Smooth muscle cell (in vitro differentiated cells): ENCODE data around the gene EIF4H. TPM values are rescaled to one million over a fixed set of nuclear protein-coding genes. Genes with fewer than 3 reads are reported as not detected.

Source experiments
- DNase-seq: peaks from one replicate; lab custom pipeline; 2025; ENCODE audit not compliant: unreplicated experiment; lab: John Stamatoyannopoulos, UW
- H2AFZ ChIP-seq: fragments of 200-600 bp; sonication (generic); 2 replicates; pipeline ENCODE4 v1.6.0; 2016; ENCODE audit warnings: antibody characterized with exemption, low read depth, mild to moderate bottlenecking
- H3F3A ChIP-seq: fragments of 200-600 bp; sonication (generic); 2 replicates; pipeline ENCODE4 v1.6.0; 2017; ENCODE audit warnings: antibody characterized with exemption, low read depth
- H3K27ac ChIP-seq: fragments of 200-600 bp; sonication (generic); 2 replicates; pipeline ENCODE4 v1.5.1; 2016; ENCODE audit warnings: low read depth, mild to moderate bottlenecking
- H3K27me3 ChIP-seq: fragments of 200-600 bp; sonication (generic); 2 replicates; pipeline ENCODE4 v1.6.1; 2016; ENCODE audit warnings: low read depth, mild to moderate bottlenecking
- H3K36me3 ChIP-seq: fragments of 200-600 bp; sonication (generic); 2 replicates; pipeline ENCODE4 v1.5.1; 2016; ENCODE audit warnings: low read depth
- H3K4me1 ChIP-seq: fragments of 200-600 bp; sonication (generic); 2 replicates; pipeline ENCODE4 v1.5.1; 2016; ENCODE audit warnings: low read depth
- H3K4me2 ChIP-seq: fragments of 200-600 bp; sonication (generic); 2 replicates; pipeline ENCODE4 v1.6.0; 2016; ENCODE audit warnings: mild to moderate bottlenecking
- H3K4me3 ChIP-seq: fragments of 200-600 bp; sonication (generic); 2 replicates; pipeline ENCODE4 v1.5.1; 2016; ENCODE audit warnings: mild to moderate bottlenecking
- H3K79me2 ChIP-seq: fragments of 200-600 bp; sonication (generic); 2 replicates; pipeline ENCODE4 v1.6.0; 2016; ENCODE audit warnings: low read depth, mild to moderate bottlenecking
- H3K9ac ChIP-seq: fragments of 200-600 bp; sonication (generic); 2 replicates; pipeline ENCODE4 v1.6.0; 2016; ENCODE audit warnings: low read depth
- H3K9me3 ChIP-seq: fragments of 200-600 bp; sonication (generic); replicated peaks from 2 replicates; pipeline ENCODE4 v1.5.1; 2016; ENCODE audit warnings: low read depth
- H4K20me1 ChIP-seq: fragments of 200-600 bp; sonication (generic); 2 replicates; pipeline ENCODE4 v1.6.0; 2016; ENCODE audit warnings: low read depth
- WGBS: methylation state at CpG from one replicate; pipeline ENCODE4 v1.1.7; 2016; ENCODE audit warnings: low lambda C conversion rate; 5-methylcytosine and 5-hydroxymethylcytosine counted together
- polyA plus RNA-seq: library from polyadenylated mRNA; unstranded; fragments of >200 nt; fragmentation: Nextera tagmentation; extraction: Ambion mirVana; gene quantifications from 2 replicates; pipeline ENCODE4 v1.2.1, GENCODE V29; 2016
- total RNA-seq: library from RNA; depleted of rRNA; stranded (reverse); fragments of >200 nt; gene quantifications from 2 replicates; pipeline ENCODE4 v1.2.3, GENCODE V29; 2014
- TF ChIP-seq, protein P1 (sequence below): fragments of 200-600 bp; sonication (generic); IDR thresholded peaks from 2 replicates; pipeline ENCODE4 v1.5.1; 2017; ENCODE audit warnings: borderline replicate concordance, mild to moderate bottlenecking, antibody characterized with exemption; ENCODE audit not compliant: insufficient read depth, poor library complexity, severe bottlenecking

Gene EIF4H
- total and polyA plus RNA-seq, 2 experiments from 2014 or later: 168 to 222 TPM

DNA sequence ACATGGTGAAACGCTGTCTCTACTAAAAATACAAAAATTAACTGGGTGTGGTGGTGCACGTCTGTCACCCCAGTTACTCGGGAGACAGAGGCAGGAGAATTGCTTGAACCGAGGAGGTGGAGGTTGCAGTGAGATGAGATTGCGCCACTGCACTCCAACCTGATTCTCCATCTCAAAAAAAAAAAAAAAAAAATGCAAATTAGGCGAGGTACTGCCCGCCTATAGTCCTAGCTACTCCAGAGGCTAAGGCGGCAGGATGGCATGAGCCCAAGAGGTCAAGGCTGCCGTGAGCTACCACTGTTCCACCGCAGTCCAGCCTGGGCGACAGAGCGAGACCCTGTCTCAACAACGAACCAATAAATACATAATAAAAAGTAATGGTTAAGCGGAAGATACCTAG lies 1.1 kb upstream of the EIF4H start:
- Histone ChIP-seq H3K9ac (peak overlapping the region; percentile 78), H3K27me3 (no peaks in the 10 kb centered on the region), H3K4me1 (peaks cover 23% of the 10 kb centered on the region), H3K4me2 (peak overlapping the region; percentile 99), H3K36me3 (no peaks in the 10 kb centered on the region), H4K20me1 (peaks cover 34% of the 10 kb centered on the region), H3K79me2 (peaks cover 37% of the 10 kb centered on the region), H3K27ac (peak overlapping the region; percentile 90), H2AFZ (peak overlapping the region; percentile 65), H3K9me3 (no peaks in the 10 kb centered on the region), H3F3A (peaks cover 2% of the 10 kb centered on the region), H3K4me3 (peak overlapping the region; percentile 78)
- WGBS: 37% methylated on average over 13 of the region's 14 CpGs
- TF ChIP-seq, protein P1, sequence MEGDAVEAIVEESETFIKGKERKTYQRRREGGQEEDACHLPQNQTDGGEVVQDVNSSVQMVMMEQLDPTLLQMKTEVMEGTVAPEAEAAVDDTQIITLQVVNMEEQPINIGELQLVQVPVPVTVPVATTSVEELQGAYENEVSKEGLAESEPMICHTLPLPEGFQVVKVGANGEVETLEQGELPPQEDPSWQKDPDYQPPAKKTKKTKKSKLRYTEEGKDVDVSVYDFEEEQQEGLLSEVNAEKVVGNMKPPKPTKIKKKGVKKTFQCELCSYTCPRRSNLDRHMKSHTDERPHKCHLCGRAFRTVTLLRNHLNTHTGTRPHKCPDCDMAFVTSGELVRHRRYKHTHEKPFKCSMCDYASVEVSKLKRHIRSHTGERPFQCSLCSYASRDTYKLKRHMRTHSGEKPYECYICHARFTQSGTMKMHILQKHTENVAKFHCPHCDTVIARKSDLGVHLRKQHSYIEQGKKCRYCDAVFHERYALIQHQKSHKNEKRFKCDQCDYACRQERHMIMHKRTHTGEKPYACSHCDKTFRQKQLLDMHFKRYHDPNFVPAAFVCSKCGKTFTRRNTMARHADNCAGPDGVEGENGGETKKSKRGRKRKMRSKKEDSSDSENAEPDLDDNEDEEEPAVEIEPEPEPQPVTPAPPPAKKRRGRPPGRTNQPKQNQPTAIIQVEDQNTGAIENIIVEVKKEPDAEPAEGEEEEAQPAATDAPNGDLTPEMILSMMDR: no peak
- no peak for DNase-seq

DNA sequence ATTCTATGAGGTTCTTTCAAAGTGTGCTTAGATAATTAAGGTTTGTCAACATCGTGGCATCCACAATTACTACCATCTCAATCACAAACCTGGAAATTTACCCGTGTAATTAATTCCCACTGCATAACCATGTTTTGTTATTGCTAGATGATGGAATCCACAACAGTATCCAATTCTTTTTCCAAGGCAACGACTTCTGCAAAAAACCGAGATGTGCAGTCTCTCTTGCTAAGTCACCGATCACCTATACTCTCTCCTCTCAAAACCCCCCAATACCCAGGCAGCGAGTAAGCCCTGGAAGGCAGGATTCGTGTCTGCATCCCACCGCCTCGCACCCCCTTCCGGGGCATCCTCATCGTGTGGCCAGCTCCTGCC lies 678 bp upstream of the EIF4H start:
- 17% methylated on average over 11 of the region's 11 CpGs for WGBS

DNA sequence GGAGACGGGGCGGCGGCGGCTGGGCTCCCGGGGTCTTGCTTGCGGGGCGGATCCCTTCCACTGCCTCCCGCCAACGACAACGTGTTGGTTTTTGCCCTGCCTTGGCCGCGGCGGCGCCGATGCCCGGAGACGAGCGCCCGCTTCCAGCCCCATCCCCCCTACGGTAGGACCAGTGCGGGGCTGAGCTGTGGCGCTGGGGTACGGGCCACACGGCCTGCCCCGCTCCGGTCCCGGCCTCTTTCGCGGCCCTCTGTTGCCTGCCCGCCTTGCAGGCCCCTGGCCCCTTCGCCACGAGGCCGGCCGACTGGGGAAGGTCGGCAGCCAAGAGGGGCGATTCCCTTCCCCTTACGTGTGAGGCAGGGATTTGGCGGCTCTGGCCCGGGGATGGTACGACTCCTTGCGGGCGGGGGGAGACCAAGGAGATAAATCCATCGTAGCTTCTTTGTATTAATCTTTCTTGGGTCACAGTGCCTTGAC lies 488 bp downstream of the EIF4H start:
- Histone ChIP-seq H3K9ac (peak overlapping the region; percentile 98), H2AFZ (no peak overlapping the region), H3K79me2 (peaks cover 52% of the 10 kb centered on the region), H3K4me3 (peak overlapping the region; percentile 78), H3K36me3 (no peaks in the 10 kb centered on the region), H3K27ac (peak overlapping the region; percentile 90), H3K27me3 (no peaks in the 10 kb centered on the region), H3F3A (peaks cover 6% of the 10 kb centered on the region), H3K9me3 (no peaks in the 10 kb centered on the region), H4K20me1 (peaks cover 49% of the 10 kb centered on the region), H3K4me1 (peaks cover 23% of the 10 kb centered on the region), H3K4me2 (peak overlapping the region; percentile 99)
- DNase-seq: peak; percentile 45
- WGBS: under 1% methylated on average over 42 of the region's 43 CpGs
- TF ChIP-seq, protein P1: no peak

More for the DNA sequence above, 678 bp upstream of the EIF4H start:
- Histone ChIP-seq H4K20me1 (peaks cover 38% of the 10 kb centered on the region), H2AFZ (peak overlapping the region; percentile 65), H3K9me3 (no peaks in the 10 kb centered on the region), H3K79me2 (peaks cover 41% of the 10 kb centered on the region), H3K36me3 (no peaks in the 10 kb centered on the region), H3K4me3 (peak overlapping the region; percentile 78), H3K4me1 (peaks cover 23% of the 10 kb centered on the region), H3F3A (peaks cover 2% of the 10 kb centered on the region), H3K27me3 (no peaks in the 10 kb centered on the region), H3K4me2 (peak overlapping the region; percentile 99), H3K27ac (peak overlapping the region; percentile 90), H3K9ac (peak overlapping the region; percentile 78)
- no peak for DNase-seq
- TF ChIP-seq, protein P1: no peak

DNA sequence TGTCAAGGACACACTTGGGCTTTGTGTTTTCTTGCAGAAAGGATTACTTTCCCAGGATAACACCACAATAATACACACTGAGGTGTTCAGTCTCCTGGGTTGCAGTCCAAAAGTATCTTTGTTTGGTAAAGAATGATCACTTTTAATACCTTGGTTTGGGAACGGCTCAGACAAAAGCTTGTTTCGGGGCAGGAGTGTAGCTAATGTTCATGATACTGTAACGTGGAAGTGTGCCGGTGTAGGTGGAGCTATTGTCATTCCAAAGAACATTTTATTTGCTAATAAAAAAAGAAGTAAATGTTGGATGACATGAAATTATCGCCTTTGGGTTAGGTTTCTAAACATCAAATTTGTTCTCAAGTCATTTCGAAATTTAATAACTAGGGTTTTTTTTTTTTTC lies 1.2 kb downstream of the EIF4H start:
- H3K9me3 ChIP-seq: no peaks in the 10 kb centered on the region
- peaks cover 56% of the 10 kb centered on the region for H4K20me1 ChIP-seq
- H3K27me3 ChIP-seq: no peaks in the 10 kb centered on the region
- H3K4me2 ChIP-seq: peak overlapping the region; percentile 99
- H3K27ac ChIP-seq: peak overlapping the region; percentile 90
- no peak for DNase-seq
- no peaks in the 10 kb centered on the region for H3K36me3 ChIP-seq
- peaks cover 9% of the 10 kb centered on the region for H3F3A ChIP-seq
- 31% methylated on average over 6 of the region's 6 CpGs for WGBS
- peak overlapping the region; percentile 78 for H3K4me3 ChIP-seq
- TF ChIP-seq, protein P1: no peak
- H2AFZ ChIP-seq: no peak overlapping the region
- H3K4me1 ChIP-seq: peaks cover 23% of the 10 kb centered on the region
- peak overlapping the region; percentile 98 for H3K9ac ChIP-seq
- H3K79me2 ChIP-seq: peaks cover 59% of the 10 kb centered on the region
